K562 (cell line): ENCODE measurements around the gene SETD5. TPM values are rescaled to one million over a fixed set of nuclear protein-coding genes. Genes with fewer than 3 reads are reported as not detected.

Source experiments
- ESRRA ChIP-seq: fragments of 450-650 bp; IDR thresholded peaks from 2 replicates; pipeline ENCODE4 v1.6.1; 2014; ENCODE audit warnings: low read depth, mild to moderate bottlenecking, moderate library complexity, borderline replicate concordance
- HDAC1 ChIP-seq, 2 experiments: fragments of 450-650 bp; IDR thresholded peaks; 2 replicates each; pipeline ENCODE4 v1.6.1; 2016 to 2017; ENCODE audit warnings: inconsistent platforms in 1 of 2, mild to moderate bottlenecking in 1 of 2, moderate library complexity in 1 of 2
- MTA1 ChIP-seq: fragments of 450-650 bp; IDR thresholded peaks from 2 replicates; pipeline ENCODE4 v1.6.1; 2017; ENCODE audit warnings: borderline replicate concordance
- NR1H2 ChIP-seq: sonication (generic); formaldehyde crosslinking; IDR thresholded peaks from 2 replicates; pipeline ENCODE4 v1.4.0; 2020; ENCODE audit warnings: mild to moderate bottlenecking, missing genetic modification reagents
- PCBP2 ChIP-seq: fragments of 200-400 bp; formaldehyde crosslinking; IDR thresholded peaks from 2 replicates; pipeline ENCODE4 v1.6.1; 2018; ENCODE audit warnings: low read length, low read depth, mild to moderate bottlenecking, moderate library complexity; ENCODE audit not compliant: poor library complexity, severe bottlenecking
- POLR2A ChIP-seq: fragments of 450-650 bp; conservative IDR thresholded peaks from 2 replicates; pipeline ENCODE4 v1.6.1; 2016
- RFX7 ChIP-seq: fragments of 250-450 bp; sonication (Bioruptor Pico); IDR thresholded peaks from 2 replicates; pipeline ENCODE4 v1.5.1; 2021; ENCODE audit warnings: mild to moderate bottlenecking
- SMAD3 ChIP-seq: fragments of 450-650 bp; formaldehyde crosslinking; conservative IDR thresholded peaks from 2 replicates; pipeline ENCODE4 v1.4.0; 2020; ENCODE audit warnings: mild to moderate bottlenecking
- TAF7 ChIP-seq: fragments of 450-650 bp; IDR thresholded peaks from 2 replicates; pipeline ENCODE4 v1.6.1; 2016; ENCODE audit warnings: missing genetic modification characterization, missing compliant biosample characterization
- TAL1 ChIP-seq: fragments of 450-650 bp; IDR thresholded peaks from 2 replicates; pipeline ENCODE4 v1.6.1; 2016; ENCODE audit warnings: mild to moderate bottlenecking
- ZBTB1 ChIP-seq: sonication (generic); formaldehyde crosslinking; IDR thresholded peaks from 2 replicates; pipeline ENCODE4 v1.8.1; 2023; ENCODE audit warnings: missing genetic modification reagents, low read depth, mild to moderate bottlenecking, borderline replicate concordance
- ZFP36 ChIP-seq: fragments of 150-350 bp; IDR thresholded peaks from 2 replicates; pipeline ENCODE4 v1.6.1; 2018; ENCODE audit warnings: low read length, low read depth; ENCODE audit not compliant: partially characterized antibody
- polyA plus RNA-seq, 8 experiments: library from polyadenylated mRNA; depleted of rRNA in 4 of 8; stranded (reverse) in 5 of 8; unstranded in 3 of 8; fragments of >200 nt; fragmentation: Nextera tagmentation in 2 of 8; fragmentation: Illumina TruSeq in 1 of 8; extraction: Ambion mirVana in 2 of 8; extraction: Trizol in 1 of 8; gene quantifications; 2 replicates each; pipeline versions ENCODE4 v1.2.1 to v1.2.3, GENCODE V29; 2011 to 2014; ENCODE audit warnings: inconsistent platforms in 1 of 8, missing spikeins in 1 of 8
- total RNA-seq, 7 experiments: library from RNA; depleted of rRNA in 6 of 7; stranded (reverse); fragments of >200 nt in 6 of 7; fragmentation: Illumina TruSeq in 2 of 7; extraction: Trizol in 2 of 7; gene quantifications; 2 replicates each; pipeline versions ENCODE4 v1.2.1 to v1.2.3, GENCODE V29; 2011 to 2021; ENCODE audit warnings: low replicate concordance in 1 of 7
- TF ChIP-seq, protein P1 (sequence below): IDR thresholded peaks from 2 replicates; pipeline ENCODE4 v1.6.1; 2016; ENCODE audit warnings: missing genetic modification characterization, missing compliant biosample characterization

SETD5 gene
- total and polyA plus RNA-seq, 9 of the 15 experiments (the other 6 are each of a cell fraction or from before 2014, with no cell fraction given): 20.8 to 135 (median 87.2) TPM

DNA sequence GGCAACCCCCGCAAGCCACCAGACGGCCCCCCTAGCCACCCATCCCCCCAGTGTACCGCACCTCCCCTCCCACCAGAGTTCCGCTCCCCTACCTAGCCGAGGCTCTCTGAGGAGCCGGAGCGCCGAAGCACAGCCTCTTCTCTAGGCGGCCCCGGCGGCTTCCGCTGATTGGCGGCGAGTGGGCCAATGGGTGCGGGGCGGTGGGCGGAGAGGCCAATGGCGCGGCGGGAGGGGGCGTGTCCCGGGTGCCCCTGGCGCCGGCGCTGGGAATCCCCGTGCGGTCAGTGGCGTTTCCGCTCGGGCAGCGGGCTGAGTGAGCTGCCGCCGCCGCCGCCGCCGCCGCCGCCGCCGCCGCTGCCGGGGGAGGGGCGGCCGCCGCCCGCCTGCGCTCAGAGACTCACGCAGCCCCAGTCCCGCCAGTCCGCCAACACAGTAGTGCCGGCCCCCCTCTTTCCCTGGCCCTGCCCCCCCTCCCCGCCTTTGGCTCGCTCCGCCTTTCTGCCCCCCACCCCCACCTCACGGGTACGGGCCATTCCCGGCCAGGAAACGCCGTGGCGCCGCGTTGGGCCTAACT, at the start of gene SETD5 (continued):
- TF ChIP-seq ZFP36: peak; percentile 49
- peak; percentile 3; the same call in 1 of the 2 replicates for TF ChIP-seq ZBTB1 (CRISPR knock-in tag)
- peak; percentile 38; the same call in 1 of the 2 replicates for TF ChIP-seq ESRRA
- peak; percentile 97 for TF ChIP-seq POLR2A
- 0 out of 2 replicates have a peak, but pooled peaks have one; percentile 5 for TF ChIP-seq TAL1
- TF ChIP-seq HDAC1 (IDR thresholded peaks at IDR 0.05): peak in 1 of 2 experiments; percentile 86; a peak in 2 of 4 replicates
- TF ChIP-seq, protein P1, sequence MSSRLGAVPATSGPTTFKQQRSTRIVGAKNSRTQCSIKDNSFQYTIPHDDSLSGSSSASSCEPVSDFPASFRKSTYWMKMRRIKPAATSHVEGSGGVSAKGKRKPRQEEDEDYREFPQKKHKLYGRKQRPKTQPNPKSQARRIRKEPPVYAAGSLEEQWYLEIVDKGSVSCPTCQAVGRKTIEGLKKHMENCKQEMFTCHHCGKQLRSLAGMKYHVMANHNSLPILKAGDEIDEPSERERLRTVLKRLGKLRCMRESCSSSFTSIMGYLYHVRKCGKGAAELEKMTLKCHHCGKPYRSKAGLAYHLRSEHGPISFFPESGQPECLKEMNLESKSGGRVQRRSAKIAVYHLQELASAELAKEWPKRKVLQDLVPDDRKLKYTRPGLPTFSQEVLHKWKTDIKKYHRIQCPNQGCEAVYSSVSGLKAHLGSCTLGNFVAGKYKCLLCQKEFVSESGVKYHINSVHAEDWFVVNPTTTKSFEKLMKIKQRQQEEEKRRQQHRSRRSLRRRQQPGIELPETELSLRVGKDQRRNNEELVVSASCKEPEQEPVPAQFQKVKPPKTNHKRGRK: no peak
- no peak for TF ChIP-seq RFX7 (CRISPR knock-in tag)
- peak; percentile 49; the same call in 1 of the 2 replicates for TF ChIP-seq MTA1
- no peak for TF ChIP-seq PCBP2
- TF ChIP-seq SMAD3 (CRISPR knock-in tag): no peak
- TF ChIP-seq NR1H2 (CRISPR knock-in tag): no peak
- no peak; the same call in none of the 2 replicates for TF ChIP-seq TAF7 (tag)
